Measurements from ENCODE around the gene SPHK1.

SPHK1 gene

DNA sequence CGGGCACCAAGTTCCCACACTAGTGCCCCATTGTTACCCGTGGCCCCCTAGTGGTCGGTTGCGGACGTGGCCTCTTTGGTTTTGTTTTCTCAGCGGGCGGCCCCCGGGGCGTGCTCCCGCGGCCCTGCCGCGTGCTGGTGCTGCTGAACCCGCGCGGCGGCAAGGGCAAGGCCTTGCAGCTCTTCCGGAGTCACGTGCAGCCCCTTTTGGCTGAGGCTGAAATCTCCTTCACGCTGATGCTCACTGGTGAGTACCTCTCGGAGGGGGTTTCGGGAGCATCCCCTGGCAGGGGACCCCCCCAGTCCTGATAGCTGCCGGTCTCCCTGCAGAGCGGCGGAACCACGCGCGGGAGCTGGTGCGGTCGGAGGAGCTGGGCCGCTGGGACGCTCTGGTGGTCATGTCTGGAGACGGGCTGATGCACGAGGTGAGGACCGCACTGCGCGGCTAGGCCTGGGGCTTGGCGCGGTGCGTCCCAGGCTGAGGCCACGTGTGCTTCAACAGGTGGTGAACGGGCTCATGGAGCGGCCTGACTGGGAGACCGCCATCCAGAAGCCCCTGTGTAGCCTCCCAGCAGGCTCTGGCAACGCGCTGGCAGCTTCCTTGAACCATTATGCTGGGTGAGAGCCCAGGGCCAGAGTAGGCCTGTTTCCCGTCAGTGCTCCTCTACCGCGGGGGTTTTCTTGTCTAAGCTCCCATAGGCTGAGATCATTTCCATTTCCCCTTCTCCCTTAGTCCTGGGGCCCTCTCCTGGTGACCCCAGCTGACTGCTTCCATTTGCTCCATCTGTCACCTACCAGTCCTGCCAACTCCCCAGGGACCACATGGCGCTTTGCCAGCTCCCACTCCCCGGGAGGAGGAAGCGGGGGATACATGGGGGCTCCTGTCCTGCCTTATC is 1.7 kb downstream of the SPHK1 start:
- DNase-seq, result peak; percentile 48 to 79 (median 71)

DNA sequence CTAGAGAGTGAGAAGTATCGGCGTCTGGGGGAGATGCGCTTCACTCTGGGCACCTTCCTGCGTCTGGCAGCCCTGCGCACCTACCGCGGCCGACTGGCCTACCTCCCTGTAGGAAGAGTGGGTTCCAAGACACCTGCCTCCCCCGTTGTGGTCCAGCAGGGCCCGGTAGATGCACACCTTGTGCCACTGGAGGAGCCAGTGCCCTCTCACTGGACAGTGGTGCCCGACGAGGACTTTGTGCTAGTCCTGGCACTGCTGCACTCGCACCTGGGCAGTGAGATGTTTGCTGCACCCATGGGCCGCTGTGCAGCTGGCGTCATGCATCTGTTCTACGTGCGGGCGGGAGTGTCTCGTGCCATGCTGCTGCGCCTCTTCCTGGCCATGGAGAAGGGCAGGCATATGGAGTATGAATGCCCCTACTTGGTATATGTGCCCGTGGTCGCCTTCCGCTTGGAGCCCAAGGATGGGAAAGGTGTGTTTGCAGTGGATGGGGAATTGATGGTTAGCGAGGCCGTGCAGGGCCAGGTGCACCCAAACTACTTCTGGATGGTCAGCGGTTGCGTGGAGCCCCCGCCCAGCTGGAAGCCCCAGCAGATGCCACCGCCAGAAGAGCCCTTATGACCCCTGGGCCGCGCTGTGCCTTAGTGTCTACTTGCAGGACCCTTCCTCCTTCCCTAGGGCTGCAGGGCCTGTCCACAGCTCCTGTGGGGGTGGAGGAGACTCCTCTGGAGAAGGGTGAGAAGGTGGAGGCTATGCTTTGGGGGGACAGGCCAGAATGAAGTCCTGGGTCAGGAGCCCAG is 2.8 kb downstream of the SPHK1 start:
- DNase-seq, result no peak

DNA sequence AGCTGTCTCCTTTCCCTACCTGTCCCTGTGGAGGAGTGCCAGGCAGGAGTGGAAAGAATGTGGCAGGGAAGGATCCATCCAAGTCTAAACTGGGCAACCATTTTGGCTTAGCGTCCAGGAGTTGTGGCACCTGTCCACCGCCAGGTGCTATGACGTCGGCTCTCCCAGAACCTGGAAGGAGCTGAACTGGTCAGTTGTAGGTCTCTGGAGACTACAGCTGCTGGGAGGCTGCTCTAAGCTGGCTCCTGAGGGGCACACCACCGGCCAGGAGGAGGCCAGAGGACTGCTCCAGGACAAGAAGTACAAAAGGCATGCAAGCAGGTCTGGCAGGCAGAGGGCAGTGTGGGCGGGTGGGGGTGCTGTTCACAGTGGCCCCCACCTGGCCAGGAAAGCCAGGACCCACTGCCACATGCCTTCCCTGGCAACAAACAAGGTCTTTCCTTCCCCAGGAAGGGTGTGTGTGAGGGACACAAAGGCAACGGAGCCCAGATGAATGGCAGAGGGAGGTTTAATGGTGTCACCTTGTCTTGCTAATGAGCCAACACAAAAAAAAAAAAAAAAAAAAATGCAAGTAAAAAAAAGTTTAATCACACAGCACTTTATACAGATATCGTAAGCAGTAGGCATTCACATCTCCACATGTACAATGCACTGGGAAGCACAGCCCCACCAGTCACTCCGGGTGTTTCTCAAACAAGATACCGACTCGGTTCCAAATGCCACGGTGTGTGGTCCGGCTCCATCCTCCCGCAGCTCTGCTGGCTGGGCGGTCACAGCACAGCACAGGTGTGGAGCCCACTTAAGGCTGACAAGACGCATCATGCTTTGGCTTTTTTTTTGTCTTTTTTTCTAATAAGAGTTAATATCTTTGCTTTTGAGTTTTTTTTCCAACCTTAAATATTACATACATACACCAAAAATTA is 4.8 kb downstream of the SPHK1 start:
- DNase-seq, result no peak

DNA sequence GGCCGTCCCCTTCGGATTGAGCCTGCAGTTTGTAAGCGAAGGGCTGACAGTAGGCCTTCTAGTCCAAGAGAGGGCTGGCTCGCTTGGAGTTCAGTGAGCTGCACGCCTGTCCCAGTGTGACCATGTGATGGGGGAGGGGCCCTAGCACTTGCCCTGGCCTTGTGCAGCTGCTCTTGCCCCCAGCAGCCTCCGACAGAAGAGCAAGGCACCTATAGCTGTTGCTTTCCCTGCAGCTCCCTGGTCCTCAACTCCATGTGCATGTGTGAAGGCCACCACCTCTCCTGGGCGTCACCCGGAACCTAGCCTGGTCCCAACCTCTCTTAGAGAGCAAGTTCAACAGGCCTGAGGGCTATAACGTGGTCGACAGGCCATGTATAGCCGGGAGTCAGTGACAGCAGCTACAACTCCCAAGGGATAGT is 5.6 kb downstream of the SPHK1 start:
- DNase-seq, result no peak

DNA sequence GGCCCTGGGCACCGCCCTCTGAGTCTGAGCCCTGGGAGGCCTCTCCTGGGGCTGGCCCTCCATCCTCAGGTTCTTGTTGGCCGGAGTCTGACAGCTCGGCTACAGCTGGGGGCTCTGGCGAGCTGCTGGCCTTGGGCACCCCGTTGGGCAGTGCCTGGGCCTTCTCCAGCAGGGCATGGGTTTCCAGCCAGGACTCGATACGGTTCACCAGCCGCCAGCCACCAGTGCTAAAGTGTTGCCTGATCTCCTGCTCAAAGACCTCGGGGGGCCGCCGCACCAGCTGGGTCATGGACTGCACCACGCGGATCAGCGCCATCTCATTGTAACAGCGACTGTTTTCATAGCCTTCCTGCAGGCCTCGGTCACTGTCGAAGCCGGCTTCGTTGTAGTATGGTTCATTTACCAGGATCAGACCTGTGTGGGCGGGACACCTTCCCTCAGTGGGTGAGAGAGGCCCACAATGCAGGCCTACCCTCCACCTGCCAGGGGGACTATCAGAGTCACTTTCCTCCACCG is 6.8 kb downstream of the SPHK1 start:
- DNase-seq, result no peak

DNA sequence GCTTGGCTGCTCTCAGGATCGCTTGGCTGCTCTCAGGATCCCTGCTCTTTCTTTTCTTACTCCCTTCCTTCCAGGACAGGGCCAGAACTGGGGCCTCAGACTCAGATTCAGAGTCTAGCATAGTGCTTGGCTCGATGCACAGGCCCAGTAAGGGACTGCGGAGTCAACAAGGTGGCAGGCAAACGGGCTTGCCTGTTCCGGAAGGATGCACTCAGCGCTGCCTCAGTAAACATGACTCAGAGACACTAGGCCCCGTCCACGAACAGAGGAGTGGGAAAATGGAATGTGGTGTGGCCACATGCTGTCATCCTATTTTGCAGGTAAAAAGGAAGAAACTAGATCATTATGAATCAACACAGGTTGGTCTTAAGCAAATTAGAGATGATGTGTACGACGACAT is 9.8 kb downstream of the SPHK1 start:
- no peak for DNase-seq

DNA sequence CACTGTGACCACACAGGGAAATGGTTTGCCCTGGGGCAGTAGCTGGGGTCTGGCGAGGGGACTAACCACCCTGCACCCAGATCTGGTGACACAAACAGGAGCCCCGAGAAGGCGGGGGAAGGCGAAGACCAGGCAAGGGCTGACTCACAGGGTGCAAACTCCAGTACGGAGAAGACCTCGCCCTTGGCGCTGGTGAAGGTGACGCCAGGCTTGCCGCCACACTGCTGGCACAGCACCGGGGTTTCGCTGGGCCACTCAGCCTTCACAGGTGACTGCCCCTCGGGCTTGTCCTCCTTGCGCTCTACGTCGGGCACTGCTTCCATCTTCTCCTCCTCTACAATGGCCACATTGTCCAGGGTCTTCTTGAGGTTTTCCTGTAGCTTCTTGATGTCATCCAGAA is 11.6 kb downstream of the SPHK1 start:
- DNase-seq, result no peak

DNA sequence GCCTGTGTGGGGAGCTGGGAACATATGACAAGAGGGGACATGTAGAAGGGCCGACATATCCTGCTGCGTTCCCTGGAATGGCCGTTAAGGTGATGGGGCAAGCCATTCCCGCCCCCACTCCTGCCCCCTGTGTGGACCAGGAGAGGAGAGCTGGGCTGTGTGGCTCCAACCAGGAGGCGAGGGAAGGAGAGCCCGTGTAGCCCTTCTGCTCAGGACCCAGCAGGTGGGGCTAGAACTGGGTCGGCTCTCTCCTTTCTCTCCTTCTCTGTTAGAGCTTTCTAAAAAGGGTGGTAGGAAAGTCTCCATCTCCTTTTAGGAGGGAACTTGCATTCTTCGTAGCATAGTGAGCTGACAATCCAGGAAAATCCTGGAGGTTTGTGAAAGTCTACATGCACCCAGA is 12.8 kb downstream of the SPHK1 start:
- DNase-seq, result no peak

DNA sequence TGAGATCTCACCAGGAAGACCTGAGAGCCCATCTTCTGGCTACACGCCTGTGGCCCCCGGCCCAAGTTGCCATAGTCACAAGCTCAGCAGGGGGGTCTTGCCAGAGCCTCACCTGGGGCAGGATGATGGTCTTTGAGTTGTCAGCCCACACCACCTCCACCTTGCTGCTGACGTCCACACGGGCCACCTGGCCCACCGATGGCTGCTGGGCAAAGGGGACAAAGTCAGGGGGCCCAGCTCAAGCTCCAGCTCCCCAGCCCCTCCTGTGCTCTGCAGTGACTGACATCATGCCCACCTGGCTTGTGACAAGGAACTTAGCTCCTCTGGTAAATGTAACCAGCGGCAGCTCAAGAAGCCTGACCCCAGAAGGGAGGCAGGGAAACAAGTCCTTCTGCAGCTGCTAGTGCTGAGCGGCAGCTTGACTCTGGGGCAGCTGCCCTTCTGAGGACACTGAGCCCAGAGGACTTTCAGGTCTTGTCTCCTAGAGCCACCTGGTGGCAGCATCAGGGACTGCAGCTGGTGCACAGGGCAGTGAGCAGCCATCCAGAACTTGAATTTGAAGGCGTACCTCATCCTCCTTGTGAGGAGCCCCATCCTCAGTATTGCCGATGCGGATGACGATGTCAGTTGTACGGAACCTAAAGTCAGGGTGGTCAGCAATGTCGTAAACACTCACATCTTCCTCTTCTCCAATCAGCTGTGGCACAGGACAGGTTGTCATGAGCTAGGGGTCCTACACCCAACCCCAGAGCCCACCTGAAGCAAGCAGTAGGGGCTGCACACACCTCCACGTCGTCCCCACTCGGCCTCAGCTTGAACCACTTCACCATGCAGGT is 13.5 kb downstream of the SPHK1 start:
- peak; percentile 62 to 82 (median 74) for DNase-seq

DNA sequence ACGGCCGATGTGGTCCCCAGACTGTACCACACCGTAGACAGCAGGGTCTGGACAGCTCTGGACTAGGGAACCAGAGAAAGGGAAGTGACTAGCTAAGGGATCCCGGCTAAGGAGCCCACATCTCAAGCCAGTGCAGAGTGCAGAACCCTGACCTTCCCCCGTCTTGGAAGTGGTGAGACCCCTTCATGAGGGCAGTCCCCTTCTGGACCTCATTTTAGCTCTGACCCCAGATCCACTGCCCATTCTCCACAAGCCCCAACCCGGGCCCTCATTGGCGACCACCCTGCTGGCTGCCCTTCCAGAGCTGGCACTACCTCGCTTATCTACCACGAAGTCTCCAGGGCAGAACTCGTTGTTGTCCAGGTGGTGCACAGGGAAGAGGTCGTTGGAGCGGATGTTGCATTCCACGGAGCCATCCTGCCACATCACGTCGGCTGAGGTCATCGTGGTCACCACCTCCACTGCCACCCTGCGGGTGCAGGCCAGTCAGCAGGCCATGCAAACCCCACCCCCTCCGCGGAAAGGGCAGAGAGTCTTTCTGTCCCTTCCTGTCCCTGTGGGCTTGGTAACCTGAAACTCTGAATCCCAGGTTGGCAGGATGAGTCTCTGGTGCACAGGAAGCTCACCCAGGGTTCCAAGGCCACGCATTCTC is 14.2 kb downstream of the SPHK1 start:
- DNase-seq, result no peak

DNA sequence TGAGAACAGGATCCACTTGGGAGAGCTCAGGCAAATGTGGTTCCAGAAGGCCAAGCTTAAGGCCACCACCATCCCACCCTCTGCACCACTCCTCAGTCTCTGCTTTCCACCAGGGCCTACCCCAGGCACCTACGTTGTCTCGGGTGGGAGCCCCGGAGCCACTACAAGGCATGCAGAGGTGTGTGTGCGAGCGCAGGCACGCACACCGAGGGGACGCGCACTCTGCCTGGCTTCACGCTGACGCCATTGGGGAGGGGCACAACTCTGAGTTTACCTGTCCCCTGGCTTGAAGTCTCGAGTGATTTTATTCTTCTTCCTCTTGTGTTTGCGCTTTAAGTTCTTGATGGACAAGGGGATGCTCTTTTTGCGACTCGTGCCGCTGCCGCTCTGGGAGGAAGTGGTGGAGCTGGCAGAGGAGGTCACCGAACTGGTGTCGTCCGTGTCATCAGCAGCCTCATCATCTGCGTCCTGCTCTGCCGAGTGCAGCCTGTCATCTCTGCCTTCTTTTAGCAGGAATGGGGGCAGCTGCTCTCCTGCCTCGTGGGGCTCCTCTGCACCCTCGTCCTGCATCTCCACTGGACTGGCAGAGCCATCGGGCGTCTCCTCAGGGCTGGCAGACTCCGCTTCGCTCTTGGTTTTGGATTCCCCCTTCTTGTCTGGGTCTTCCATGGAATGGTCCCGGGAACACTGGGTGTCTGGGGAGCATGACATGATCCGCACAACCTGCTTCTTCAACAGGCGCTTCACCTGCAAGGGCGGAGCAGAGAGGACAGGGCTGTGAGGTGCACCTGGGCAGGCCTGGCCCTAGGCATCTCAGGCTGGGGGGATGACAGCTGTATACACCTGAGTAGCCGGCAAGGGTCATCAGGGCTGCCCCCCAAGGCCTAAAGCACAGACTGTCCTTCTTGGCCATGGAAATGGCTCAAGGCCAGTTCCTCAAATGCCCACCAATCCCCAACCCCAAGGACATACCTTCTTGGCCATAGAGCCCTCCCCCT is 15.1 kb downstream of the SPHK1 start:
- no peak for DNase-seq

DNA sequence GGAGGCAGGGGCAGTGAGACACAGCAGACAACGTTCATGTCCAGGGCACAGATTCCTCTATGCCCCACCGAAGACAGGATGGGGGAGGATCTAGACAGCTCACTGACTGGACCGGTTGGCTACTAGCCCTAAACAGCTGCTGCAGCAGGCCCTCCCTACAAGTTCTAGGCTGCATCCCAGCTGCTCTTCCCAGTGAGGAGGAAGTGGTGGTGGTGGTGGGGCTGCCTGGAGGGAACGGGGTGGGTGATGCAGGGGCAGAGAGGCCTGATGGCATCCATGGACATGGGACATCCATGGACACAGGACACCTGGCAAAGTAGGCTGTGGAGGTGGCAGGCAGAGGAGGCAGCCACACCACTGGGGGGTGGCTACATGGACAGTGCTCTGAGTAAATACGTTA is 18.3 kb downstream of the SPHK1 start:
- no peak for DNase-seq

DNA sequence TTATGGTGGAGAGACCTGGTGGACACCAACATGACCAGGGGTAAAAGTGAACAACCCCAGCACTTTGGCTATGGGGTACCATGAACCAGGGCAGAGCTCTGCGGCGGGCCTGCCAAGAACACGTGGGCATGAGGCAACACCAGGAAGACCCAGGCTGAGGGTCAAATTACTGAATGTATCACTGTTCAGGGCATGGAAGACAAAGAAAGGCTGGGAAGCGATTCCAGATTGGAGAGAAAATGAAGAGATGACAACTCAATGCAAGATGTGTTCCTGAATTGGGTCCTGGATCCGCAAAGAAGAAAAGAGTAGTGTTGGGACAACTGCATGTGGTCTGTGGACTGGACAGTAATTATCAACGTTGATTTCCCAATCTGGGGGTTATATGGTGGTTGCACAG is 19.8 kb downstream of the SPHK1 start:
- no peak for DNase-seq

DNA sequence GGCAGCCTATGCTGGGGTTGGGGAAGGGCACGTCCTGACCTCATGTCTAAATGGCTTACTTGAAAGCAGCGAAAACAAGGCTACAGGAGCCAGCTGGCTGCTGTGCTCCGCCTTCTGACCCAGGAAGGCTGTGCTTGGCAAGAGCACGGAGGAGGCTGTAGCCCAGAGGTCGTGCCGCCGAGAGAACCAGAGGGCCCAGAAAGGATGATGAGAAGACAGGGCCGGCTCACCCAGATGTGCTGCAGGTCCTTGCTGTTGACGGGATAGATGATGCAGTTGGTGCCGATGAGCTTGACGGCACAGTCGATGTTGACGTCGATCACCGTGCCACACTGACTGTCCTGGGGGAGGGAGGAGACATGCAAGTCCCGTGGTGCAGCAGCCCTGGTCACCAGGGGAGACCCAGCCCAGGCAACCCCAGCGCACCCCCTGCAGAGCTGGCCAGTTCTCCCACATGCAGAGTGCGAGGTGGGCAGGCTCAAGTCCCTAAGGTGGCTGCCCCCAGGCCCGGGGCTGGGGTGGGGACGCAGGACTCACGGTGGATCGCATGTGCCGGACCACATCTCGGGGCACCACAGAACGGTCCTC is 20.7 kb downstream of the SPHK1 start:
- DNase-seq, result no peak

DNA sequence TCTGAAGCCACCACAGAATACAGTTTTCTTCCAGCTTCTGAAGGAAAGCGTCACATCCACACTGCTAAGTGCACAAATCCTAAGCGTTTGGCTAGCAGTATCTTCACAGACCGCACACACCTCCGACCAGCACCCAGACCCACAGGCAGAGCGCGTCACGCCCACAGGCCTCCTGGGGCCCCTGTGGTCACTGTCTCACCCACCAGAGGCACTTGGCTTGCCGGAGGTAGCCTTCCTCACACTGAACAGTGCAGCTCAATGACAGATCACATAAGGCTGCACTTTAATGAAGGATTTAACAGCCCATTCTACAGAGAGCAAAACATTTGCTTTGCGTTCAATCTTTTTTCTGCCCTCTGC is 21.2 kb downstream of the SPHK1 start:
- no peak for DNase-seq

DNA sequence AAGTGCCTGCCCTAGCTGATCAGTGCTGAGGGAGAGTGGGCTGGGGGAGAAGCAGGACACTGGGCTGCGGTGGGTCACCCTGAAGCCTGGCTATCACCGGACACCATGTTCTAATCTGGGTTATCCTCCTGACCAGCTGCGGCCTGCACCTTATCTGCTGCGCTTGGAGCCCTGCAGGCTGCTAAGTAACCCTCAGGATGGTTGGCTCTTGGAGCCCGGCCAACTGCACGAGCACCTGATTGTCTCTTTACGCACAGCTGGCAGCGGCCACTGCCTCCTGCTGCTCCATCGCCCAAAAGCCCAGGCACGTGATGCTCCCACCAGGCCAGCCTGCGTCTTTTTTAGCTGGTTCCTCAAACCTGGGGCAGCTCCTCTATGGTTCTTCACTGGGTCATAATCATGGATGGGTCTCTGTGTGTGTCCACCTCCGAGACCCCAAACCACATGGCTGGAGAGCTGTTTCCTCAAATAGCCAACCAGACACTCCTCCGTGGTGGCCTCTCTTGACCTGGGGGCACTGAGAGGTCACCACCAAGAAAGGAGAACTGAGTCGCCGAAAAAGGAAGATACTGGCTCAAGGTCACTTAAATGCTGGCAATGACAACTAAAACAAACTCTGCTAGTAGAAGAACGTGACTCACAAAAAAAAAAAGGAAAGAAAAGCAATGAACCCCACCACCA is 21.7 kb downstream of the SPHK1 start:
- DNase-seq, result no peak

DNA sequence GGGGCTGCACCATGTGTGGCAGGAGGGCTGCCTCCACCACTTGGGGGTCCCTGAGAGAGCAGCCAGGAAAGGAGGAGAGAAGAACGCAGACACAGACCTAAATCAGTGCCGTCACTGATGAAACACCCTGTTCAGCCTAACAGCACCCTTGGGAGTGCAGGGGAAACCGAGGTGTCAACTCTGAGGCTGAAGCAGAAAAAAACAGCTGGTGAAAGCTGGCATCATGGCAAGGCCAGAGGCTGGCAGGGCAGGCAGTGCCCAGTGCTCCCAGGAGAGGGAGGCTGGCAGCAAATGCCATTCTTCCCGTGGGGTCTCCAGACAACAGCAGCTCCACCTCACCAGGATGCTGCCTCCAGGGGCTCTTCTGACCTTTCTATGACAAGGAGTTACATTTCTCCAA is 23.1 kb downstream of the SPHK1 start:
- DNase-seq, result no peak

DNA sequence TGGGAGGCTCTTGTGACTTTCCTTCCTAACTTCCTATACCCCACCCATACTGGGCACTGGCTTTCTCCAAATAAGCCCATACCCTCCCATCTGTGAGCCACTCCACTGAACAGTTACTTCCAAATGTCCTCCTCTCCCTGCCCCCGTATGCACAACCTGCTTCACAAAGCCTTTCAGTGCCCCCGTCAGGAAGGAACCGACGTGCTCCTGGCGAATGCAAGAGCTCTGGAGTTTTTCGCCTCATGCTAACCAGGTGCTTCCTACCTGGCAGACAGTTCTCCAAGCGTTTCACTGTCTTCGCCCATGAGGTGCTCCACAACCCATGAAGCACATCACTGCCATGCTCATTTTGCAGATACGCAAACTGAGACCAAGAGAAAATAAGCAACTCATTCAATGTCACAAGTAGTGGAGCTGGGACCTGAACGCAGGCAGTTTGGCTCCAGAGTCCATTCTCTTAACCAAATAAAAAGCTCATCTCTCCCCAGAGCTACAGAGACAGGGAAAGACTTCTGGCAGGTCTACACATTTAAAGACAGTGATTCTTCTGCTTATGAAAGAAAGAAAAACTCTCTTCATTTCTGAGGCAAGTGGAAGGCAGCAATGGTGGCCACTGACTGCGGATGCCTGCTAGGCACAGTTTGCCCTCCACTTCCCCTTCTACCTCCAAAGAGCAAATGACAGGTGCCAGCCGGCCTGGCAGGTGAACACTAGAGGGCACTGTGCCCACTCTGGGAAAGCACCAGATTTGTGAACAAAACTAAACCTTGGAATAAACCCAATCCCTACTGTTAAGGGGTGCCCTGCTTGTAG is 23.8 kb downstream of the SPHK1 start:
- DNase-seq, result peak in 4 of 5 donors; percentile 50 to 69 (median 54)

Data from T-helper 1 cell (primary cell).